A549 (cell line): ENCODE data around the gene DAGLB. TPM values are rescaled to one million over a fixed set of nuclear protein-coding genes. Genes with fewer than 3 reads are reported as not detected.

ENCODE experiments used
- ATAC-seq, 2 experiments: fragments of 200-7000 bp in 1 of 2; fragments of >200 bp in 1 of 2; cut with Nextera tagmentation in 1 of 2; cut with Tn5 transposase in 1 of 2; 3 replicates each; pipeline versions ENCODE4 v1.8.0 to v1.9.1; 2018 to 2020; ENCODE audit warnings: mild to moderate bottlenecking in 1 of 2, moderate library complexity in 1 of 2
- CTCF ChIA-PET: fragments of 300-600 bp; sonication (Branson Sonifier 250); formaldehyde crosslinking; extraction: SDS; loops from one replicate; lab custom pipeline; 2021; ENCODE audit warnings: antibody characterized with exemption, inconsistent platforms; lab: Yijun Ruan, JAX
- POLR2A ChIA-PET: fragments of 350-600 bp; formaldehyde crosslinking; extraction: SDS; loops from one replicate; lab custom pipeline; 2021; ENCODE audit warnings: antibody characterized with exemption, inconsistent platforms; lab: Yijun Ruan, JAX
- DNase-seq, 2 experiments: peaks; one replicate each; pipeline versions ENCODE4 v3.0.0 to v3.0.0-alpha.2; 2011 to 2016; ENCODE audit warnings: low read depth in 1 of 2, low spot score in 1 of 2
- FAIRE-seq: peaks from 2 replicates; lab custom pipeline; 2011; peaks lifted over from hg19 to GRCh38; lab: Jason Lieb, UNC
- H3K27ac ChIP-seq, 2 experiments: fragments of >200 bp; sonication (Bioruptor Twin); formaldehyde crosslinking; 3 replicates each; pipeline ENCODE4 v1.5.1; 2016 to 2017
- H3K4me1 ChIP-seq: fragments of >200 bp; sonication (Bioruptor Twin); formaldehyde crosslinking; 3 replicates; pipeline ENCODE4 v1.6.1; 2016
- H3K4me2 ChIP-seq: fragments of >200 bp; sonication (Bioruptor Twin); formaldehyde crosslinking; 3 replicates; pipeline ENCODE4 v1.6.1; 2016
- H3K4me3 ChIP-seq: fragments of >200 bp; sonication (Bioruptor Twin); formaldehyde crosslinking; 3 replicates; pipeline ENCODE4 v1.5.1; 2016
- H3K9me3 ChIP-seq: fragments of >200 bp; sonication (Bioruptor Twin); formaldehyde crosslinking; 3 replicates; pipeline ENCODE4 v1.6.1; 2016
- CBX2 ChIP-seq: fragments of 200-600 bp; sonication (generic); IDR thresholded peaks from 2 replicates; pipeline ENCODE4 v1.6.1; 2016; ENCODE audit warnings: low read depth, mild to moderate bottlenecking, borderline replicate concordance
- CBX8 ChIP-seq: fragments of 200-600 bp; sonication (generic); IDR thresholded peaks from 2 replicates; pipeline ENCODE4 v1.6.1; 2016
- CHD2 ChIP-seq: fragments of 150-350 bp; IDR thresholded peaks from 2 replicates; pipeline ENCODE4 v1.6.1; 2014; ENCODE audit warnings: low read length; ENCODE audit not compliant: partially characterized antibody
- CTCF ChIP-seq: fragments of >200 bp; sonication (Bioruptor Twin); formaldehyde crosslinking; IDR thresholded peaks from 3 replicates; pipeline ENCODE4 v1.5.1; 2016
- E2F6 ChIP-seq: IDR thresholded peaks from 2 replicates; pipeline ENCODE4 v1.6.1; 2012; ENCODE audit warnings: low read depth, borderline replicate concordance
- EHMT2 ChIP-seq: fragments of 200-600 bp; sonication (generic); IDR thresholded peaks from 2 replicates; pipeline ENCODE4 v1.6.1; 2016; ENCODE audit warnings: antibody characterized with exemption, low read depth, mild to moderate bottlenecking, moderate library complexity
- ESRRA ChIP-seq: fragments of 150-350 bp; IDR thresholded peaks from 2 replicates; pipeline ENCODE4 v1.6.1; 2014; ENCODE audit warnings: mild to moderate bottlenecking, low read length, borderline replicate concordance
- FOSB ChIP-seq: fragments of 250-450 bp; sonication (Bioruptor Pico); IDR thresholded peaks from 2 replicates; pipeline ENCODE4 v1.5.0; 2020; ENCODE audit warnings: mild to moderate bottlenecking, moderate library complexity
- FOSL2 ChIP-seq, 2 experiments: fragments of 450-650 bp in 1 of 2; fragments of >200 bp in 1 of 2; sonication (Bioruptor Twin) in 1 of 2; formaldehyde crosslinking; IDR thresholded peaks; 2 replicates each; pipeline versions ENCODE4 v1.5.0 to v1.6.1; 2016 to 2020; ENCODE audit warnings: mild to moderate bottlenecking in 1 of 2, moderate library complexity in 1 of 2
- FOXS1 ChIP-seq: fragments of 250-450 bp; sonication (Bioruptor Pico); IDR thresholded peaks from 2 replicates; pipeline ENCODE4 v1.5.0; 2020; ENCODE audit warnings: mild to moderate bottlenecking, moderate library complexity
- GATA3 ChIP-seq: IDR thresholded peaks from 2 replicates; pipeline ENCODE4 v1.6.1; 2012; ENCODE audit warnings: borderline replicate concordance
- HDAC2 ChIP-seq: fragments of 200-600 bp; sonication (generic); IDR thresholded peaks from 2 replicates; pipeline ENCODE4 v1.6.1; 2016
- HOXB13 ChIP-seq: fragments of 250-450 bp; sonication (Bioruptor Pico); IDR thresholded peaks from 2 replicates; pipeline ENCODE4 v1.5.0; 2020; ENCODE audit warnings: low read depth, mild to moderate bottlenecking, moderate library complexity
- HOXB5 ChIP-seq: fragments of 250-450 bp; sonication (Bioruptor Pico); IDR thresholded peaks from 2 replicates; pipeline ENCODE4 v1.5.0; 2020; ENCODE audit warnings: mild to moderate bottlenecking, moderate library complexity
- JUNB ChIP-seq: fragments of >200 bp; sonication (Bioruptor Twin); formaldehyde crosslinking; IDR thresholded peaks from 2 replicates; pipeline ENCODE4 v1.6.1; 2016
- KDM1A ChIP-seq: fragments of 200-600 bp; sonication (generic); IDR thresholded peaks from 2 replicates; pipeline ENCODE4 v1.6.1; 2016; ENCODE audit warnings: low read depth, mild to moderate bottlenecking
- MAX ChIP-seq: IDR thresholded peaks from 2 replicates; pipeline ENCODE4 v1.6.1; 2012
- MAZ ChIP-seq: fragments of 150-350 bp; IDR thresholded peaks from 2 replicates; pipeline ENCODE4 v1.6.1; 2014; ENCODE audit warnings: antibody characterized with exemption, low read depth, low read length, borderline replicate concordance
- MYC ChIP-seq: IDR thresholded peaks from 2 replicates; pipeline ENCODE4 v1.6.1; 2012; ENCODE audit warnings: mild to moderate bottlenecking, inconsistent platforms, low read length, improper control_type of control experiment, borderline replicate concordance
- NFE2L2 ChIP-seq: fragments of 150-350 bp; conservative IDR thresholded peaks from 2 replicates; pipeline ENCODE4 v1.6.1; 2014; ENCODE audit warnings: low read length
- PBX3 ChIP-seq: IDR thresholded peaks from 2 replicates; pipeline ENCODE4 v1.6.1; 2012
- POLR2A ChIP-seq: IDR thresholded peaks from 2 replicates; pipeline ENCODE4 v1.6.1; 2012; ENCODE audit warnings: mild to moderate bottlenecking, low read length
- REST ChIP-seq: fragments of 200-600 bp; sonication (generic); IDR thresholded peaks from 2 replicates; pipeline ENCODE4 v1.6.1; 2016; ENCODE audit warnings: antibody characterized with exemption, mild to moderate bottlenecking, moderate library complexity
- SREBF2 ChIP-seq: fragments of 450-650 bp; IDR thresholded peaks from 2 replicates; pipeline ENCODE4 v1.6.1; 2014; ENCODE audit warnings: mild to moderate bottlenecking, moderate library complexity
- TP53 ChIP-seq: fragments of 250-450 bp; sonication (Bioruptor Pico); IDR thresholded peaks from 2 replicates; pipeline ENCODE4 v1.5.0; 2021; ENCODE audit warnings: mild to moderate bottlenecking, moderate library complexity
- ZNF302 ChIP-seq: fragments of 250-450 bp; sonication (Bioruptor Pico); IDR thresholded peaks from 2 replicates; pipeline ENCODE4 v1.9.0; 2021; ENCODE audit warnings: inconsistent platforms, mild to moderate bottlenecking, moderate library complexity
- WGBS: methylation state at CpG from one replicate; pipeline ENCODE4 v1.1.6; 2017; ENCODE audit errors: missing lambda C conversion rate; 5-methylcytosine and 5-hydroxymethylcytosine counted together
- polyA plus RNA-seq, 4 experiments: library from polyadenylated mRNA; depleted of rRNA in 3 of 4; stranded (reverse); fragments of >200 nt; fragmentation: RNase III in 1 of 4; extraction: RNeasy Plus Mini Kit Qiagen cat#74134 plus additional on column Dnase treatment in 1 of 4; gene quantifications; 2 replicates in 3 of 4; 3 replicates in 1 of 4; pipeline ENCODE4 v1.2.3, GENCODE V29; 2011 to 2017

Gene DAGLB
- polyA plus RNA-seq, 2 of the 4 experiments (the other 2 are of a cell fraction): 14.5 to 19.7 TPM

GRCh38 chr7:6386779-6387178 is 61.0 kb downstream of the DAGLB start (continued):
- TF ChIP-seq CTCF: no peak
- TF ChIP-seq HOXB5: no peak
- no peak for TF ChIP-seq REST
- TF ChIP-seq FOXS1 (CRISPR knock-in tag): no peak
- no peak for TF ChIP-seq MYC
- TF ChIP-seq, all 56 proteins: peak for 0

DNA sequence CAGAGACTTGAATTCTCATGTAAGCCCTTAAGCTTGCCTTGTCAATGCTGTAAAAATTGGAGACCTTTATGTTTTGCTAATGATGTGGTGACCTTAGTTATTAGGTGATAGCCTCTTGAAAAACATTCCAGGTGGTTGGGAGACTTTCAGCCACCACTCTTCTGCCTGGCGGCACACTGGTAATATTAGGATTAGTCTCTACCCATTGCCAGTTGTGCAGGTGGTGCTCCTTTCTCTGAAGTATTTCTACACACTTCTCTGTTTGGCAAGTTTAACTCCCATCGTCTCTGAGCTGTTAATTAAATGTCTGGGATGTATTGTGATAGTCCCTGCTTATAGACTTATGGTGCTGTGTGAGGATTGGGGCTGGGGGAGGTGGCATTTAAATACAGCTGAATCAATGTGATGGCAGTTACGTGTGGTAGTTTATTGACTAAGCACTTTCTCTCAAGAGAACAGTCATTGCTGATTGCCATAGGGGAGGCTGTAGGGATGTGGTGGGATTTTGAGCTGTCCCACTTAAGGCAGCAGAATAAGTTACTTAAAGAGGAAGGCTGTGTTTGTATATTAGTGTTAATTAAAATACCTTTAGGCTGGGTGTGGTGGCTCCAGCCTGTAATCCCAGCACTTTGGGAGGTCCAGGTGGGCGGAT is 61.7 kb downstream of the DAGLB start:
- no peaks in the 10 kb centered on the region for H3K9me3 ChIP-seq
- H3K4me3 ChIP-seq: peak overlapping the region; percentile 3; the same call in 1 of the 3 replicates
- peak overlapping the region; percentile 73 for H3K4me2 ChIP-seq
- DNase-seq (no peak), ATAC-seq (peak; percentile 17; a peak in 4 of 6 replicates), FAIRE-seq (no peak)
- peak overlapping the region; percentile 73 to 80 for H3K27ac ChIP-seq
- CTCF ChIA-PET: interaction anchor here (1.0 to 1.8 kb wide), 4 partner anchors 24 to 62 kb away, joined by 3 to 7 read pairs (median 3); no protein-coding TSS in a partner anchor
- H3K4me1 ChIP-seq: peaks cover 68% of the 10 kb centered on the region
- 59% methylated on average over 4 of the region's 4 CpGs for WGBS
- POLR2A ChIA-PET: interaction anchor here (0.6 to 1.2 kb wide), 3 partner anchors 18 to 370 kb away, joined by 3 to 5 read pairs (median 3); no protein-coding TSS in a partner anchor
- TF ChIP-seq CBX8 (no peak), KDM1A (0 out of 2 replicates have a peak, but pooled peaks have one; percentile 28)

GRCh38 chr7:6385110-6385781 is 62.5 kb downstream of the DAGLB start:
- no peaks in the 10 kb centered on the region for H3K9me3 ChIP-seq
- FAIRE-seq (peak; percentile 39), ATAC-seq (peak; percentile 89 to 94), DNase-seq (peak; percentile 88 to 92)
- CTCF ChIA-PET: interaction anchor here (0.5 to 1.8 kb wide), 7 partner anchors 25 to 63 kb away, joined by 3 to 7 read pairs (median 3); no protein-coding TSS in a partner anchor
- H3K4me2 ChIP-seq: peak overlapping the region; percentile 73
- 4% methylated on average over 5 of the region's 5 CpGs for WGBS
- peak overlapping the region; percentile 3; the same call in 1 of the 3 replicates for H3K4me3 ChIP-seq
- peaks cover 69% of the 10 kb centered on the region for H3K4me1 ChIP-seq
- H3K27ac ChIP-seq: peak overlapping the region; percentile 73 to 89
- POLR2A ChIA-PET: interaction anchor here (0.6 to 1.2 kb wide), 3 partner anchors 22 to 370 kb away, joined by 3 to 5 read pairs (median 4); no protein-coding TSS in a partner anchor
- TF ChIP-seq CHD2 (no peak), E2F6 (no peak), HOXB5 (no peak), SREBF2 (no peak), HDAC2 (no peak), PBX3 (no peak), TP53 (CRISPR knock-in tag) (no peak), MAZ (no peak), CBX8 (no peak), CBX2 (no peak), FOSL2 (IDR thresholded peaks at IDR 0.05) (peak; percentile 82), FOSL2 (CRISPR knock-in tag; IDR thresholded peaks at IDR 0.05) (peak; percentile 98), JUNB (peak; percentile 80), NFE2L2 (no peak), ESRRA (no peak), ZNF302 (CRISPR knock-in tag) (no peak), MAX (peak; percentile 30; the same call in 1 of the 2 replicates), EHMT2 (no peak), HOXB13 (no peak), POLR2A (no peak), GATA3 (peak; percentile 44; the same call in 1 of the 2 replicates), FOSB (CRISPR knock-in tag) (no peak)
